GM19397 (cell line): ENCODE results near the gene TIE1.

Source experiments
- ATAC-seq: cut with Tn5 transposase; IDR thresholded peaks from one replicate; pipeline ENCODE4 v1.9.1; 2021; ENCODE audit warnings: mild to moderate bottlenecking, moderate library complexity; ENCODE audit not compliant: unreplicated experiment

The TIE1 gene

GRCh38 chr1:43273708-43274107 lies 27.1 kb upstream of the TIE1 start:
- ATAC-seq, result no peak

DNA sequence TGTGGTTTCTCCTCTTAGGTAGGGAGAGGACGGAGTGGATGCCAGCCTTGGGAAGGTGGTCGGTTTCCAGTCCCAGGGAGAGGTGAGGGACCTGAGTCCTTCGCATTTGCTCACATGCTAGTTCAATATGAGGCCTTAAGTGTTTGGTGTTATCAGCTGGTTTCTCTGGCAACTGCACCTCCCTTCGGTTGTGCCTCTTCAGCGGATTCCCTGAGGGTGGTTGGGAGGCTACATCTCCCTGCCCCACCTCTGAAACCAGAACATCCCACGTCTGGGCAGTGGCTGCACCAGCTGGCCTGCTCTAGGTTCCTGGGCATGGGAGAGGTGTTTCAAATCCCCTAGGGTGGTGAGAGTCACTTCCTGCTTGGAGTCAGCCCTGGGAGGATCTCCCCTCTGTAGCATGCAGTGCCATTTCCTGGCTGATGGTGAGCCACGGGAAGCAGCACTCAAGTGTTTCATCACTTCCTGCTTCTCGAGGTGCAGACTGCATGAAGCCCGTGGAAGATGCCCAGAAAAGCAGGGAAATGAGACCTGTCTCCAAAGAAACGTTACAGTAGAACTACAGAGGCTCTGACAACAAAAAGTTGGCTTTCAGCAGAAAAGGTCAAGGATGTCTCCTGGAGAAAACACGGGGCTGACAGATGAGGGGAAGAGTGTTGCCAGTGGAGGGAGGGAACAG lies 26.5 kb upstream of the TIE1 start:
- ATAC-seq, result no peak

DNA sequence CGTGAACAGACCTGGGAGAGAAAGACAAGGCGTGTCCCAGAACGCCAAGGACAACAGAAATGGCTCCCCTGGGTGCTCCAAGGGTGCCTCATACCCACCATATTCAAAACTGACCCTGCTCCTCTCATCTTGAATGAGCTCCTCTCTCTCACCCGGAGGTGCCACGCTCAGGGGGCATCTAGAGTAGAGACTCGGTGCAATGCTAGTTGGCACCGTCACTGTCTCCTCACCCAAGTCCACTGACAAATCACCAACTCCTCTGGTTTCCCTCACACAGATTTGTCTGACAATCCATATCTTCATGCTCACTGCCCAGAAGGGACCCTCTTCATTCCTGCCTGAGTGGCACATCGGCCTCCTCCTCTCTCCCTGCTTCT lies 26.0 kb upstream of the TIE1 start:
- no peak for ATAC-seq

GRCh38 chr1:43275826-43276620 lies 24.8 kb upstream of the TIE1 start:
- no peak for ATAC-seq

GRCh38 chr1:43276673-43277072 lies 24.1 kb upstream of the TIE1 start:
- ATAC-seq, result no peak

GRCh38 chr1:43277116-43277876 lies 23.5 kb upstream of the TIE1 start:
- ATAC-seq, result no peak

- ATAC-seq, result no peak
These were observed 21.6 kb upstream of the TIE1 start for GRCh38 chr1:43279161-43279560.

GRCh38 chr1:43279666-43280065 lies 21.1 kb upstream of the TIE1 start:
- ATAC-seq, result no peak

DNA sequence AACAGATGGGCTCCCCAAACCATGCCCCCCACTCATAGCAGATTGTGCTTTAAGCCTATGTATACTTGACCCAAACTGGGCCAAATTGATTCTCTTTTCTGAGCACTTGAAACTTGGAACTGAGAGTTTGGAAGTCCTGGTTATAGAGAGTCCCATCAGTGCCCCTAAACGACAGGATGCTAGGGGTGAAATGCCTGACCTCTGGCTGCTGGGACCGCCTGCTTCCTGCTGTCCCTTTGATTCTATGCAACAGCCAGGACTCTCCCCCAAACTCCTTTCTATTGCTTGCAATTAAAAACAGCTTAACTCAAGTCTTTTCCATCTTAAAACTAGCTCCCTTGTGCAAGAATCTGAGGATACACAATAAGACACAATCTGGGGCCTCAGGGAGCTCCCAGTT lies 20.1 kb upstream of the TIE1 start:
- no peak for ATAC-seq

GRCh38 chr1:43282220-43283195 lies 18.3 kb upstream of the TIE1 start:
- ATAC-seq, result no peak

GRCh38 chr1:43284065-43284464 lies 16.7 kb upstream of the TIE1 start:
- no peak for ATAC-seq

GRCh38 chr1:43284546-43285110 lies 16.2 kb upstream of the TIE1 start:
- ATAC-seq, result no peak

GRCh38 chr1:43285269-43285990 lies 15.4 kb upstream of the TIE1 start, which contains the start of gene C1orf210:
C1orf210 (minus strand) TSS chr1:43285581; CDS start chr1:43283270, 2,311 bp downstream.
- no peak for ATAC-seq

DNA sequence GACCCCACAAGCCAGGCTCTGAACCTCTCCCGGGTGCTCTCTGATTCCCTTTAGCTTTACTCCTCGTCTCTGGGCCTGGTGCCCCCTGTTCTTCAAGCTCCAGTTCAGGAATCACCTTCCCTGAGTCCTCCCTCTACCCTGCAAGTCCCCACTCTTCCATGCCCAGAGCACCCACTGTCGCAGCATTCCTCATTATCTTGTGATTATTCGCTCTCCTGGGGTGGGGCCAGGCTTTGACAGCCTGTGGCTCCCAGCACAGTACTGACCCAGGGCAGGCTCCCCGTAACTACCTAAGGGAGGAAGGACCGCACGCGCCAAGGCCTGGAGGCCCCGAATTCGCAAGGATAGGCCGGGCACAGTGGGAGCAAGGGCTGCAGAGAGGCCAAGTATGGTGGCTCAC lies 14.7 kb upstream of the TIE1 start:
- no peak for ATAC-seq

GRCh38 chr1:43286533-43286932 lies 14.2 kb upstream of the TIE1 start:
- no peak for ATAC-seq

DNA sequence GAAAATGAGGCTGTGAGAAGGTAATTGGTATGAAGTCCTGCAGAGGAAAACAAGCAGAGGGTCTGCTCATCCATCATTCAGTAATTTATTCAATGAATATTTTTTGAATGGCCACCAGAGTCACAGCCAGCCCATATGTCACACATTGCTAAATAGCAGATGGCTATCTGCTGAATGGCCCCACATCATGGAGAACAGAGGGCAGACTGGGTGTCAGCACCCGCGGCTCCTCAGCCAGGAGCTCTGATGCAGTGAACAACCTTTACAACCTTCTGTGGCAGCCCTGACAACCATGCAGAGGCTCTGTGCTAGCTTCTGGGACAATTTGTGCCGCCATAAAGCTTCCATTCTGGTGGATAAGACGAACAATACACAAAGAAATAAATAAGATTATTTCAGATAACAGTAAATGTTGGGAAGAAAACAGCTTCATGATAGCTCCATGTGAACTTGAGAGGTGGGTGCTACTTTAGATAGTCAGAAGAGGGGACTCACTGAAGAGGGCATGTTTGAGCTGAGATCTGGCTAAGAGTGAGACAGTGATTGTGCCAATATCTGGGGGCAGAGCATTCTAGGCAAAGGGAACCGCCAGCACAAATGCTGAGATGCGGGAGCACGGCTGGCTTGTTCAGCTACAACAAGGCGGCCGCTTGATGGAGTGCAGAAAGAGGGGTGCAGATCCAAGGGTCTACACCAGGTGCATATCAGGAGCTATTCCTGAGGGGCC lies 12.6 kb upstream of the TIE1 start:
- no peak for ATAC-seq

- no peak for ATAC-seq
These were observed 11.7 kb upstream of the TIE1 start for GRCh38 chr1:43288785-43289706.

GRCh38 chr1:43292216-43292615 lies 8.6 kb upstream of the TIE1 start:
- no peak for ATAC-seq
